ENCODE results near the gene TSHZ3. TPM values are rescaled to one million over a fixed set of nuclear protein-coding genes. Genes with fewer than 3 reads are reported as not detected.

Gene TSHZ3
- total and polyA plus RNA-seq, 12 donors, result 2.6 to 9.3 (median 7.8) TPM

DNA sequence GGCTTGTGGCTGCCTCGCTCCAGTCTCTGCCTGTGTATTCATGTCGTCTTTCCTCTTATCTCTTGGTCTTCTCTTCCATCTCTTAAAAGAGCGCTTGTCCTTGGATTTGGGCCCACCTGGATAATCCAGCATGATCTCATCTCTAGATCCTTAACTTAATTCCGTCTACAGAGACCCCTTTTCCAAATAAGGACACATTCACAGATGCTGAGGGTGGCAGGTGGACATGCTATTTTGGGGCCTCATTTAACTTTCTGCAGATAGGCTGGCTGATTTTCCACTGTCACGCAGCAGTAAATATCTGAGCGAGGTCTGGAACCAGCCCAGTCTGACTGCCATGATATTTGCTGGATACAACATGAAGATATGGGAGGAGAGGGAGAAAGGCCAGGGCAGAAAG lies 41.5 kb upstream of the TSHZ3 start:
- WGBS, 4 donors, result 86 to 90% (median 88%) methylated on average over 6 of the region's 6 CpGs
- TF ChIP-seq, protein P1, sequence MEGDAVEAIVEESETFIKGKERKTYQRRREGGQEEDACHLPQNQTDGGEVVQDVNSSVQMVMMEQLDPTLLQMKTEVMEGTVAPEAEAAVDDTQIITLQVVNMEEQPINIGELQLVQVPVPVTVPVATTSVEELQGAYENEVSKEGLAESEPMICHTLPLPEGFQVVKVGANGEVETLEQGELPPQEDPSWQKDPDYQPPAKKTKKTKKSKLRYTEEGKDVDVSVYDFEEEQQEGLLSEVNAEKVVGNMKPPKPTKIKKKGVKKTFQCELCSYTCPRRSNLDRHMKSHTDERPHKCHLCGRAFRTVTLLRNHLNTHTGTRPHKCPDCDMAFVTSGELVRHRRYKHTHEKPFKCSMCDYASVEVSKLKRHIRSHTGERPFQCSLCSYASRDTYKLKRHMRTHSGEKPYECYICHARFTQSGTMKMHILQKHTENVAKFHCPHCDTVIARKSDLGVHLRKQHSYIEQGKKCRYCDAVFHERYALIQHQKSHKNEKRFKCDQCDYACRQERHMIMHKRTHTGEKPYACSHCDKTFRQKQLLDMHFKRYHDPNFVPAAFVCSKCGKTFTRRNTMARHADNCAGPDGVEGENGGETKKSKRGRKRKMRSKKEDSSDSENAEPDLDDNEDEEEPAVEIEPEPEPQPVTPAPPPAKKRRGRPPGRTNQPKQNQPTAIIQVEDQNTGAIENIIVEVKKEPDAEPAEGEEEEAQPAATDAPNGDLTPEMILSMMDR (IDR thresholded peaks at IDR 0.05), result no peak
- no peak for TF ChIP-seq POLR2A (IDR thresholded peaks at IDR 0.05)
- Histone ChIP-seq H3K9me3 (replicated peaks in 1 of 3) (no peaks in the 10 kb centered on the region), H3K27me3 (no peaks in the 10 kb centered on the region), H3K4me3 (no peak overlapping the region), H3K36me3 (replicated peaks in 1 of 2) (no peaks in the 10 kb centered on the region), H3K4me1 (replicated peaks in 1 of 2) (no peaks in the 10 kb centered on the region), H3K27ac (no peak overlapping the region)
- intact Hi-C loops (cut with DNase I), result no loop called here
- DNase-seq, result no peak

DNA sequence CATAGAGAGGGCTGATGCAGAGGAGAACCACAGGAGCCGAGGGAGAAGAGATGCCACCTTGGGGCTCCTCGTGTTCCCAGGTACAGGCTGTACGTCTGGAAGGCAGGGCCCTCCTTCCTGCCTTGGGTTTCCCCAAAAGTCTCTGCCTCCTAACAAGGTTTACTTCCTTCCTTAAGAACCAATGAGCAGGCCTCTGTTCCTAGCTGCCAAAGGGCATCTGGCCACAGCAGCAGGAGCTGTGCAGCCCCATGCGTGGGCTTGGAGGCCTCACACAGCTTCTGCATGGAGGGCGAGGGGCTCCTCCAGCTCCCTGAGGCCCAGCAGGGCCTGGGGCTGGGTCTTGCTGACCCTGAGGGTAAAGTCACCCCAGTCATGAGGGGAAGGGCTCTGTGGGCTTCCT lies 40.6 kb upstream of the TSHZ3 start:
- intact Hi-C loops (cut with DNase I), result no loop called here
- 82 to 90% (median 86%) methylated on average over 4 to 5 of the region's 5 CpGs for WGBS, 4 donors

GRCh38 chr19:31387717-31388301 lies 38.6 kb upstream of the TSHZ3 start:
- TF ChIP-seq, protein P1 (IDR thresholded peaks at IDR 0.05), result no peak
- TF ChIP-seq POLR2A (IDR thresholded peaks at IDR 0.05), result no peak
- no peak overlapping the region for H3K27ac ChIP-seq
- DNase-seq, result no peak
- WGBS, 4 donors, result 81 to 94% (median 87%) methylated on average over 13 to 16 of the region's 16 CpGs
- H3K9me3 ChIP-seq (replicated peaks in 1 of 3), result no peaks in the 10 kb centered on the region
- intact Hi-C loops (cut with DNase I), result no loop called here
- H3K36me3 ChIP-seq (replicated peaks in 1 of 2), result no peaks in the 10 kb centered on the region
- H3K4me3 ChIP-seq, result no peak overlapping the region
- H3K4me1 ChIP-seq (replicated peaks in 1 of 2), result no peaks in the 10 kb centered on the region
- no peaks in the 10 kb centered on the region for H3K27me3 ChIP-seq

More for the DNA sequence above, 40.6 kb upstream of the TSHZ3 start:
- no peaks in the 10 kb centered on the region for H3K4me1 ChIP-seq (replicated peaks in 1 of 2)
- TF ChIP-seq POLR2A (IDR thresholded peaks at IDR 0.05), result no peak
- TF ChIP-seq, protein P1 (IDR thresholded peaks at IDR 0.05), result no peak
- no peaks in the 10 kb centered on the region for H3K36me3 ChIP-seq (replicated peaks in 1 of 2)
- no peak overlapping the region for H3K27ac ChIP-seq
- no peaks in the 10 kb centered on the region for H3K9me3 ChIP-seq (replicated peaks in 1 of 3)
- no peak for DNase-seq
- H3K27me3 ChIP-seq, result no peaks in the 10 kb centered on the region
- H3K4me3 ChIP-seq, result no peak overlapping the region

DNA sequence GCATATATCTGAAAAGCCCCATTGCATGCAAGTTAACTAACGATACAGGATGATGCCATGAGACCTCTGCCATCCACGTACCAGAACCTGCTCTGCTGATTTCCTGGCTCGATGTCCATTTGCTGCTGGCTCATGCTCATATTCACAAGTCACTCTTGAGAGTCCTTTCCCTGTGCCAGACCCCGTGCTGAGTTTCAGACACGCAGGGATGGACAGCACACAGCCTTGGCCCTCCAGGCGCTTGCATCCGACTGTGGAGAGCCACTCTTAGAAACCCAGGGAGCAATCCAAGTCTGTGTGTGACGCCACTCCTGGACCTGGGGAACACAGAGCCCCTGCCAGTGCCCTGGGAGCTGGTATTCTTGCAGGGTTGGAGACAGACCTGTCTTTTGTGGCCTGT lies 37.6 kb upstream of the TSHZ3 start:
- intact Hi-C loops (cut with DNase I), result no loop called here
- 85 to 94% (median 87%) methylated on average over 6 to 8 of the region's 8 CpGs for WGBS, 4 donors

More for the DNA sequence above, 37.6 kb upstream of the TSHZ3 start:
- DNase-seq, result no peak
- Histone ChIP-seq H3K27ac (no peak overlapping the region), H3K36me3 (replicated peaks in 1 of 2) (no peaks in the 10 kb centered on the region), H3K4me1 (replicated peaks in 1 of 2) (no peaks in the 10 kb centered on the region), H3K9me3 (replicated peaks in 1 of 3) (no peaks in the 10 kb centered on the region), H3K4me3 (no peak overlapping the region), H3K27me3 (no peaks in the 10 kb centered on the region)
- no peak for TF ChIP-seq POLR2A (IDR thresholded peaks at IDR 0.05)
- TF ChIP-seq, protein P1 (IDR thresholded peaks at IDR 0.05), result no peak
